Measurements from ENCODE around the gene TNKS1BP1. TPM values are rescaled to one million over a fixed set of nuclear protein-coding genes. Genes with fewer than 3 reads are reported as not detected.

Gene TNKS1BP1
- total RNA-seq, 1 experiment from 2014 or later: 127 TPM

GRCh38 chr11:57290288-57290687, 34.5 kb downstream of the TNKS1BP1 start (continued):
- TF ChIP-seq ARID4B (CRISPR knock-in tag; IDR thresholded peaks at IDR 0.05; ENCODE audit: borderline replicate concordance): no peak
- TF ChIP-seq ZNF263 (CRISPR knock-in tag; IDR thresholded peaks at IDR 0.05; ENCODE audit: low read depth): no peak
- no peak for TF ChIP-seq TEAD4 (CRISPR knock-in tag; IDR thresholded peaks at IDR 0.05)
- TF ChIP-seq JUN (CRISPR knock-in tag; IDR thresholded peaks at IDR 0.05): no peak

GRCh38 chr11:57288771-57289579, 35.8 kb downstream of the TNKS1BP1 start:
- ChIA-PET POLR2A (interaction anchor here (0.5 to 1.7 kb wide), 3 partner anchors 14 to 168 kb away, joined by 3 to 4 read pairs (median 4); no protein-coding TSS in a partner anchor), CTCF (interaction anchor here (1.0 to 2.3 kb wide), 3 partner anchors 14 to 57 kb away, joined by 3 to 8 read pairs (median 6); no protein-coding TSS in a partner anchor)
- ATAC-seq: peak; percentile 61
- TF ChIP-seq ZNF219 (CRISPR knock-in tag; IDR thresholded peaks at IDR 0.05; ENCODE audit: borderline replicate concordance) (no peak), ZNF671 (CRISPR knock-in tag; IDR thresholded peaks at IDR 0.05) (no peak), JUN (CRISPR knock-in tag; IDR thresholded peaks at IDR 0.05) (no peak), ZNF396 (CRISPR knock-in tag; IDR thresholded peaks at IDR 0.05; ENCODE audit: borderline replicate concordance) (no peak), ZMAT4 (CRISPR knock-in tag; IDR thresholded peaks at IDR 0.05) (no peak), FOXP4 (CRISPR knock-in tag; IDR thresholded peaks at IDR 0.05) (no peak), PRRX2 (CRISPR knock-in tag; IDR thresholded peaks at IDR 0.05) (no peak), RORB (CRISPR knock-in tag; IDR thresholded peaks at IDR 0.05) (no peak), ZNF425 (CRISPR knock-in tag; conservative IDR thresholded peaks at IDR 0.05) (no peak), ARID4B (CRISPR knock-in tag; IDR thresholded peaks at IDR 0.05; ENCODE audit: borderline replicate concordance) (no peak), E2F1 (CRISPR knock-in tag; IDR thresholded peaks at IDR 0.05) (no peak)
- Mint-ChIP-seq H3K9me3 (peaks cover 15% of the 10 kb centered on the region), H3K36me3 (peaks cover 8% of the 10 kb centered on the region), H3K27ac (no peak overlapping the region), H3K4me1 (peaks cover 34% of the 10 kb centered on the region), H3K27me3 (ENCODE audit: low read depth) (peaks cover 2% of the 10 kb centered on the region), H3K4me3 (no peak overlapping the region)
- DNase-seq (ENCODE audit: low spot score): no peak

Data from WTC11 (cell line).